IPS-NIHi7 (cell line): Measurements from ENCODE around the gene KLRC4.
"Not testable (repeated sequence)": the region's sequence is repeated elsewhere in the genome, so short reads cannot be mapped to it uniquely, and the experiment has no call there.

Experiments used
- DNase-seq: peaks from one replicate; pipeline ENCODE4 v3.0.0; 2012; ENCODE audit warnings: mixed read lengths; ENCODE audit errors: extremely low spot score

KLRC4 gene

DNA sequence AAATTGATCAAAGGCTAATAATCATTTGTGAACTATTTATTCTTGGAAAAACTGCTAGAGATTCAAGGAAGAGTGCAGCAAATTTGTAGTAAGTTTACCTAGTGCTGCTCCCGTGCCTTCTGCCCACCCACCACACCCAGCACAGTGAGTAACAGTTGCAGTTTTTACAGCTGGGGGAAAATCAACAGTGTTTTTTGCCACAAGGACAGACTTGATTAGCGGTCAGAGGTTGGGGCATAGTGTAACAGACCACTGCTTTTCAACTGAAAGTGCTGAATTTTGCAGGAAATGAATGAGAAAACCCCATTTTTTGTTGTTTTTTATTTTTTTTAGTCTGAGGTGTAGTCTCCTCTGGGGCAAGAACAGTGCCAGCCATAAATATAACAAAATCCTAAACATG lies 12.3 kb downstream of the KLRC4 start:
- DNase-seq = no peak

DNA sequence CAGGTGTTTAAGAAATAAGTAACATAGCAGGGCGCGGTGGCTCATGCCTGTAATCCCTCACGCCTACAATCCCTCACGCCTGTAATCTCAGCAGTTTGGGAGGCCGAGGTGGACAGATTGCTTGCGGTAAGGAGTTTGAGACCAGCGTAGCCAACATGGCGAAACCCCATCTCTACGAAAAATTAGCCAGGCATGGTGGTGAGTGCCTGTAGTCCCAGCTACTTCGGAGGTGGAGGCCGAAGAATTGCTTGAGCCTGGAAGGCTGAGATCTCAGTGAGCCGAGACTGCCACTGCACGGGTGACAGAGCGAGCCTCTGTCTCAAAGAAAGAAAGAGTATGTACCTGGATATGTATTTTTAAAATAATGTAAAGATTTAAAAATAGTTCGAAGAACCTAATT lies 13.4 kb downstream of the KLRC4 start:
- DNase-seq = not testable (repeated sequence)

DNA sequence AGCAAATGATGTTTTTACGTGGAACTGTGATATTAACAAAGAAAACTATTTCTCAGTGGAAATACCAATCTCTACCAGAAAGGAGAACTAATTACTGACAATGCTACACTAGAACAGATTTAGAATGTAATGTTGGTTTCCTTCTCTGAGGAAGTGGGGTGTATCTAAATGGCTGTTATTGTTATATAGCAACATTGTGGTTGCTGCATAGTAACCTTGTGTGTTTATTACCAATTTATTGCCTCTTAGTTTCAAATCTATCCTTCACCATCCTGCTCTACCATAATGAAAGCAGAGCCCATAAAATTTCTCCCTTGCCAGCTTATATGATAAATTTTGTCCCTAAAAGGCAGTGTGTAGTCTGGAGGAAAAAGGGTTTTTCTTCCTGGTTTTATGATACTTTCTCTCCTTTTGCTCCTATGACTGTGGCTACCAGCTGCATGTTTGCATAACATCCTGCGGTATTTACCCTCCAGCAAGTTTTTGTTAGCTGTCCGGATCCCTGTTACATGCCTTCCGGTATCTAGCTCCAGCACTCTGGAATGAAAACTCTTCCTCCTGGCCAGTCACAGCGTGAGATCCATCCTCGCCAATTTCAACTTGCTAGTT lies 14.1 kb downstream of the KLRC4 start:
- no peak for DNase-seq

DNA sequence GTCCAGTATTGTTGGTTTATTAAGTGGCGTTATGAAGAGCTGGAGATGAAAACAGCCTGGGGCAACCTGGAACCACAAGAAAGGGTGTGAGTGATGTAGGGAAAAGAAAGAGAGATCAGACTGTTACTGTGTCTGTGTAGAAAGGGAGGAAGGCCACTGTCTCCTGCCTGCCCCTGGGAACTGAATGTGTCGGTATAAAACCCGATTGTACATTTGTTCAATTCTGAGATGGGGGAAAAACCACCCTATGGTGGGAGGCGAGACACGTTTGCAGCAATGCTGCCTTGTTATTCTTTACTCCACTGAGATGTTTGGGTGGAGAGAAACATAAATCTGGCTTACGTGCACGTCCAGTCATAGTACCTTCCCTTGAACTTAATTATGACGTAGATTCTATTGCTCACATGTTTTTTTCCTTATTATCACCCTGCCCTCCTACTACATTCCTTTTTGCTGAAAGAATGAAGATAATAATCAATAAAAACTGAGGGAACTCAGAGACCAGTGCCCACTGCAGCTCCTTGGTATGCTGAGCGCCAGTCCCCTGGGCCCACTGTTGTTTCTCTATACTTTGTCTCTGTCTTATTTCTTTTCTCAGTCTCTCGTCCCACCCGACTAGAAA lies 14.9 kb downstream of the KLRC4 start:
- DNase-seq = not testable (repeated sequence)

DNA sequence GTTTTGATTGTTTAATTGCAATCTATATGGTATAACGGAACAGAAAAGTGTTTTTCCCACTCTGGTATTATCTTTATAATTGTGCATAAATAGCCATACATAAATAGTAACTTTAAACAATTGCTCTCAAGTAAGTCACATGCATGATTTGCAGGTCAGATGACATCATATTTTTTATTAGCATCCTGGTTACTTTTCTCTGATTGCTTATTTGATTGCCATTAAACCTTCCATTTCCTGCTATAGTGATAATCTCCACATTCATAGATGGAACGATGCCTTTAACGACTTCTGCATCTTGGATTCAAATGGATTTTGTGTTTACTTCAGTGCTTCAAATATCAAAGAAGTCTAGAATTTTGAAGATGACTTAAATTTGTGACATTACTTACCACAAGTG lies 16.3 kb downstream of the KLRC4 start:
- DNase-seq = no peak

DNA sequence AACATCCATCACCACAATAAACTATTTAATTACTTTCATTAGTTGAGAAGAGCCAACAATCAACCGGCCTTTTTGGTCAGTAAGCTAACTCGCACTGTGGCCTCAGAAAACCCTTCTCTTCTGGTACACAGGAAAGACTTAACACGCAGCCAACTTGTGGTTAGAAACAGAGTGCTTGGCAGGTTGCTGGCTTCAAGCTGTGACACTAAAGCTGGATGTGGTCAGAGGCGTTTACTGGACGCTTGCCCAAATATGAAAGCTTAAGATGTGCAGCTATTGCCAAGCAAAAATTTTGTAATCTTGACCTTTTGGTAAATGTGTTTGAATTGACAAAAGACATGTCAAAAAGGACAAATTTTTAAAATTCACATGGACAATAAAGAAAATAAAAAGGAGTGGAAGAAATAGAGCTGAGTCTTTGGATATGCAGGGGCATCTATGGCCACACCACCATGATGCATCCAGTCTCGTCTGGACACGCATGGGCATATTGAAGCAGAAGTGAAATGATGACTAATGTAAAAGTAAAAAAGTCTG lies 17.1 kb downstream of the KLRC4 start:
- DNase-seq = no peak

DNA sequence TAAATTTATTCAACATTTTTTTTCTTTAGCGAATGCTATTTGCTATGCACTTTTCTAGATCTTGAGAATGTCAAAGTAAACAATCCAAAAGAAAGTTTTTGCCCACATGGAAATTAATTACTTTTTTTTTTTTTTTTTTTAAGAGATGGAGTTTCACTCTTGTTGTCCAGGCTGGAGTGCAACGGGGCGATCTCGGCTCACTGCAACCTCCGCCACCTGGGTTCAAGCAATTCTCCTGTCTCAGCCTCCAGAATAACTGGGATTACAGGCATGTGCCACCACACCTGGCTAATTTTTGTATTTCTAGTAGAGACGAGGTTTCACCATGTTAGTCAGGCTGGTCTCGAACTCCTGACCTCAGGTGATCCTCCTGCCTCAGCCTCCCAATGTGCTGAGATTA lies 18.6 kb downstream of the KLRC4 start:
- DNase-seq = not testable (repeated sequence)

DNA sequence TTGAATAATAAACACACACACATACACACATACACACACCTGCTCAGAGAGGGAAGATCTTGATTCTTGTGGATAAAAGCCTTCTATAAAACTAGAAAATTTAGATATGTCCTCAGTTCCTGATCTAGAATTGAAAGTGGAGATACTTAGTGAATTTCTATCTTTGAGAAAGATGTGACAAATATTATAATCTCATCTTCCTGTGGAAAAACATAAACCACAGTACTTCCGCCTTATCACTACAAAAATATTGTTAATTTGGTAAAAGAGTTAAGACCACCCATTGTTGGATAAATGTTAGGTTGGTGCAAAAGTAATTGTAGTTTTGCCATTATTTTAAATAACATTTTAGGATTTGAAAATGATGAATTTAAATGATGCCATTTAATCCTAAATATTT lies 19.7 kb downstream of the KLRC4 start, which contains the start of gene KLRK1:
Gene KLRK1 (minus strand): TSS at position 138 of the 400 bp plus-strand sequence. CDS start 1,231 bp downstream, outside the sequence.
- DNase-seq = no peak

DNA sequence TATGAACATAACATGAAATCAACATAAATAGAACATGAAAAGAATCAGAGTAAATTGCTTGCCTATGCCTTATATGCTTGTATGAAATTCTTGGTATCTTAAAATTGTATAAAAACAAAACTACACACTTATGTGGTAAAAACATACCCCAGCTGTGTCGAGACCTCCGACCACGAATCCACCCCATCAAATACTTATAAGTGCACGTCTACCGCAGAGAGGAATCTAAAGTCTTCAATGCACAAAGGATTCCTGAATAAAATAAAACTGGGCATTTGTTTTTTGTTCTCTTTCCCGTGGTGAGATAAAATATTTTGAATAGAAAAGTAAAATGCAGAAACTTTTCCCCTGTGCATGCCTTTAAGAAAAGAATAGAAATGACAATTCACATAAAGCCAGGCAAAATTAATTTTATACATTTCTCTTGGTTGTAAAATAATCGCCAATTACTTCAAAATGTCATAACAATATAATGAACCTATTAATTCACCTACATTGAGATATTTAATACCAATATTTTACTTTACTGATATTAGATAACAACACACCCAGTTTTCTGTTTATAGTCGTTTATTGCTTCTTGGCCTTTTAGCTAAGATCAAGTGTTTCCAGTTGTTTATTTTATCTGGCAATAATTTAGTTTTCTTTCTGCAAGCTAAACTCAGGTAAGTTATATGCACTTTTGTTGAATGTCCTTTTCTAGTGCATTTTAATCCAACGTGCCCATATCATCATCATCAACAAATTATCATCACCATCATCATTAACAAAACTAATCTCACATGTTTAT lies 20.7 kb downstream of the KLRC4 start:
- DNase-seq = no peak

DNA sequence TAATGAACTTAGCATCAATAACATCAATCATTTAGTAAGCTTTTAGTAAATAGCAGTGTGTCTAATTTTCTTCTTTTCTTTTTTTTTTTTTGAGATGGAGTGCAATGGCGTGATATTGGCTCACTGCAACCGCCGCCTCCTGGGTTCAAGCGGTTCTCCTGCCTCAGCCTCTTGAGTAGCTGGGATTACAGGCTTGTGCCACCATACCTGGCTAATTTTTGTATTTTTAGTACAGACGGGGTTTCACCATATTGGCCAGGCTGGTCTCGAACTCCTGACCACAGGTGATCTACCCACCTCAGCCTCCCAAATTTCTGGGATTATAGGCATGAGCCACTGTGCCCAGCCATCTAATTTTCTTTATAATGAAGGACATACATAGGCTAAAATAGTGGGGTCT lies 22.1 kb downstream of the KLRC4 start:
- DNase-seq = not testable (repeated sequence)

DNA sequence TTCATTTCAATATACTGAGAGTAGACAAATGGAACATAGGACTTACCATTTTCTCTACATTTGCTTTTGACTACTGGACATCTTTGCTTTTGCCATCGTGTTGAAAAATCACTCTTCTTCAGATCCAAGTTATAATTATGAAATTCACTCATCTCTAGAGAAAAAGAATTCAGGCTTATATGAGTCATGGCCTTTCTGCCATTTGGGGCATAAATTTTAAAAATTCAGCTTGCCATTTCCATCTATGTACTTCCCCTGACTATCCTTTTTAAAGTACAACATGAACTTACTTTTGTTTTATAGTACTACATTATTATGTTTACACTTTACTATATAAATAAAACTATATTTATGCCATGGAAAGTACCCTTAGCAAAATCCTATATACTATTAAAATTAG lies 22.7 kb downstream of the KLRC4 start:
- no peak for DNase-seq

DNA sequence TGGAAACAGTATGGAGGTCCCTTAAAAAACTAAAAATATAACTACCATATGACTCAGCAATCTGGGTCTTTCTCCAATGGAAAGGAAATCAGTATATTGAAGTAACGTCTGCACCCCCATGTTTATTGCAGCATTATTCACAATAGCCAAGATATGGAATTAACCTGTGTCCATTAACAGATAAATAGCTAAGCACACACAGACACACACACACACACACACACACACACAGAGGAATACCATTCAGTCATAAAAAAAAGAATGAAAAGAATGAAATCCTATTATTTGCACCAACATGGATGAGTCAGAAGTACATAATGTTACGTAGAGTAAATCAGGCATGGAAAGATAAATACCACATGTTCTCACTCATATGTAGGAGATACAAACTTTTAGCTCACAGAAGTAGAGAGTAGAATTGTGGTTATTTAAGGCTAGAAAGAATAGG lies 24.4 kb downstream of the KLRC4 start:
- no peak for DNase-seq

DNA sequence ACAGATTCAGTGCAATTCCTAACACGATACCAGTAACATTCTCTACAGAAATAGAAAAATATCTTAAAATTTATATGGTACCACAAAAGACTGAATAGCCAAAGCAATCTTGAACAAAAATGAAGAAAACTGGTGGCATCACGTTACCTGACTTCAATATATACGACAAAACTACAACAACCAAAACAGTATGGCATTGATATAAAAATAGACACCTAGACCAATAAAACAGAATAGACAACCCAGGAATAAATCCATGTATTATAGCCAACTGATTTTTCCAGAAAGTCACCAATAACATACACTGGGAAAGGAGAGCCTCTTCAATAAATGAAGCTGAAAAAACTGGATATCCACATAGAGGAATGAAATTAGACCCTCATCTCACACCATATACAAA lies 25.4 kb downstream of the KLRC4 start:
- DNase-seq = no peak

DNA sequence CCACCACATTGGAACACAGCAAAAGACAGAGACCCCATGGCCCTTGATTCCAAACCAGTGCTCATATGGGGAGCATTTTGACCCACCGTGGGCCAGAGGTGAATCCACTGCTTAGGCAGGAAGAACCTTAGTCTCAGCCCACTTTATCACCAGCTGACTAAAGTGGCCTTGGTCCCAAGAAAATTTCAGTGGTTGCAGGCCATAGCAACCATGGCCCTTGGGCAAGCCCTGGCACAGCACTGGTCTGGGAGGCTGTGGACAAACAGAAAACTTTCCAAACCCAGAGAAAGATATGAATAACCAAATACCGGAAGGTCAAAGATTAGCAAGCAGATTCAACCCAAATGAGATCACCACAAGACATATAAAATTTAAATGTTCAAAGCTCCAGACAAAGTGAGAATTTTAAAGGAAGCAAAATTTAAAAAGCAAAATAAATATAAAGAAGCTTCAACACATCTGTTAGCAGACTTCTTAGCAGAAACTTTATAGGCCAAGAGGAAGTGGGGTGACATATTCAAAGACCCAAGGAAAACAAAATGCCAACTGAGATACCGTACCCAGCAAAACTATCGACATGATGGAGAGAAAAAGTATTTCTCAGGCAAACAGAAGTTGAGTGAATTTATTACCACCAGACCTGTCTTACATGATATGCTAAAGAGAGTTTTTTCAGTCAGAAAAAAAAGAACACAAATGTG lies 27.5 kb downstream of the KLRC4 start:
- DNase-seq = no peak

DNA sequence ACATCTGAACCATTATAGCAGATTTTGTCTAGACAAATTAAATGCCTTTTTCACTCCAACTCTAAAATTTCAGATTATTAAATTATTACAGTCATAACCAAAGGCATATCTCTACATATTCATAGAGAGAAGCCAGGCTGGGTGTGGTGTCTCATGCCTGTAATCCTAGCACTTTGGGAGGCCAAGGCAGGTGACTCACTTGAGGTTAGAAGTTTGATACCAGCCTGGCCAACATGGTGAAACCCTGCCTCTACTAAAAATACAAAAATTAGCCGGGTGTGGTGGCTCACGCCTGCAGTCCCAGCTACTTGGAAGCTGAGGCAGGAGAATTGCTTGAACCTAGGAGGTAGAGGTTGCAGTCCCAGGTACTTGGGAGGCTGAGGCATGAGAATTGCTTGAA lies 30.8 kb downstream of the KLRC4 start:
- not testable (repeated sequence) for DNase-seq

DNA sequence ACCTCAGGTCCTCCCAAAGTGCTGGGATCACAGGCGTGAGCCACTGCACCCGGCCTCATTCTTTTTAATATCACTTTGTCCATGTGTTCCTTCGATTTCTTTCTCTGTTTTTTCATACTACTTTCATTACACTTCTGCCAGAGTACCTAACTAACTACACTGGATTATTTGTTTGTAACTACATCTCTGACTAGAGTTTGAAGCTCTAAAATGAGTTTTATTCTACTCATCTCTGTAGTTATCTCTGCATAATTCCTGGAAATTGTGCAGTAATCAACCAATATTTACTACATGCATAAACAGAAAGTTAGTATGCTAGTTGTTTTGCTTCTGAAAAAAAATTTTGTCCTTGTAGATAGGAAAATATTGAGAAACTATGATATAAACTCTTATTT lies 34.9 kb downstream of the KLRC4 start:
- no peak for DNase-seq

DNA sequence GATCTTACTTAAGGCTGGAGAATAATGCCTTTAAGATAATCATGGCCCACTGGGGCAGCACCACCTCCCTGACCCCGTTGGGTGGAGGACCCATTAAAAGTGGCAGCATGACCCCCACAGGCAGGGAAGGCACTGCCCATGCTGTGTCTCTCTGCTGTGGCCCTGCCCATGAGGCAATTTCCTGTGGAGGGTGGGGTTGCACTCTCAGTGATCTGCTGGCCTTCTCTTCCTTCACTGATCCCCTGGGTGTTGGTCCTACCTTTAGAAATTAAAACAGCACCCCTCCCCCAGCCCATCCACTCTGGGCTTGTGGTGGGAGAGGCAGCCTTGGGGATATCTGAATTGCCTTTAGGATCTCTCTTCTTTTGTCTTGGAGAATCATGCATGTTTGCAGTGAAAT lies 37.0 kb downstream of the KLRC4 start:
- DNase-seq = no peak

DNA sequence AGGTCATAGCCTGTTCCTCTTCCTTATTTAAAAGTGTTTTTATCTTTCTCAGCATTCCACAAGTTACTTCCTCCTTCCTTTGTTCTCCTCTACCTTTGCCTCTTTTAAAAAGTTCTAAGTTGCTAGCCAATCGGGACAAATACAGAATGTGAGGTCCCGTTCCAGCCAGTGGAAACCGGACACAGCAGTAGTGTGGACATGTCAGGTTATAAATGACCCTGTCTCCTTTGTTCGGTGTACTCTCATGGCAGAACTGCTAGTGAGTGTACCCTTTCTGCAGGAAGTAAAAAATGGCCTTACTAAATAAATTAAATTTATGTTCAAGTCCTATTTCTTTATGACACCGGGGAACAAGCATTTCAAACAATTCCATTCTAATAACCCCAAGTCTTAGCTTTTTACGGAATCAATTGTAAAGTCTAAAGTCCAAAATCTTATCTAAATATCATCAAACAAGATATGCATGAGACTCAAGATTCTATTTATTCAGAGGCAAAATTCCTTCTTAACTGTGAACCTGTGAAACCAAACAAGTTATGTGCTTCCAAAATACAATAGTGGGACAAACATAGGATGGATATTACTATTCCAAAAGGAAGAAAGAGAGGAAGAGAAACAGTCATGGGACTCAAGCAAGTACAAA lies 37.5 kb downstream of the KLRC4 start:
- DNase-seq = not testable (repeated sequence)

DNA sequence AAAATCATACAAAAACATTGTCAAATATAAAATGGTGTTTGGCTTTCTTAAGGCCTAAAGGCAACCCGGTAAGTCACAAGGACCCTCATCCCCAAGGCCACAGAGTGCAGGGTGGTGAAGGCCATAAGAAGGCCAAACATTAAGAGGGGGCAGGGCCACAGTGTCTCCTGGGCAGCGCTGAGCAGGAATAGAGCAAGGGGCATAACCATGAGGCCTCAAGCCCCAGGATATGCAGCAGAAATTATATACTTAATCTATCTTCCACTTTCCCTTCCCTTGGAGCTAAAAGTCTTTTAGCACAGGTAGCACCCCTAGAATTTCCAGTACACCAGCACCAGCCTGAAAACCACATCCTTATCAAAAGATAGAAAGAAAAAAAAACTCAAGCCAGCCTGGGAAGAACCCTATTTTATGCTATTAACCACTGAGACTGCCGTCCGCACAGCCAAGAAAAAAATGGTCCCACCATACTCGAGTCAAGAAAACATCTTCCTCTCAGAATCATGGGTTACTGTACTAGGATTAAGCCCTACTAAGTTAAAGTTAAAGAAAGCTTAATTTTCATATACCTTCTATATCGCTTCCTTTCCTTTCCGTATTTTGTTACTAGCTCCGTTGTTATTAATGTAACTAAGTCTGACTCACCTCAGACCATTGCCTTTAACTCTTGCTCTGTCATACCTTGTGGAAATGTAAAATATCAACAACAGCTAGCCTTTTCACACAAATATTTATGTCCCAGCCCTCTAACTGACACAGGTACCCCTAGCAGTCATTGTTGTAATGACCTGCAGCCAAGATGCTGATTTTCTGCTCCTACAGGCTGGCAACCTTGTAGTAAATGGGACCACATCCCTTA lies 39.8 kb downstream of the KLRC4 start:
- DNase-seq = no peak
